Heart right ventricle (tissue), 16 donors: ENCODE data around the gene SELENON. TPM values are rescaled to one million over a fixed set of nuclear protein-coding genes. Genes with fewer than 3 reads are reported as not detected.

Experiments
- ATAC-seq, 8 donors: fragments of 200-7000 bp; cut with Tn5 transposase; one replicate each; pipeline ENCODE4 v1.9.1; 2020; ENCODE audit warnings: mild to moderate bottlenecking in 8 of 8, moderate library complexity in 8 of 8, moderate number of reproducible peaks in 1 of 8
- DNase-seq, 2 donors: peaks; one replicate each; pipeline ENCODE4 v3.0.0-alpha.2; 2020
- H3K27ac ChIP-seq, 10 donors: fragments of 200-600 bp; sonication (generic) in 2 of 10; one replicate each; pipeline versions ENCODE4 v1.5.0 to v1.8.0; 2020 to 2022; ENCODE audit warnings: mild to moderate bottlenecking in 3 of 10
- H3K27me3 ChIP-seq, 7 donors: fragments of 200-600 bp; one replicate each; pipeline ENCODE4 v1.8.0; 2021 to 2022; ENCODE audit warnings: mild to moderate bottlenecking in 2 of 7
- H3K36me3 ChIP-seq, 9 donors: fragments of 200-600 bp; sonication (generic) in 1 of 9; one replicate each; pipeline versions ENCODE4 v1.5.0 to v1.8.0; 2020 to 2022; ENCODE audit warnings: mild to moderate bottlenecking in 2 of 9
- H3K4me1 ChIP-seq, 9 donors: fragments of 200-600 bp; sonication (generic) in 1 of 9; one replicate each; pipeline versions ENCODE4 v1.5.0 to v1.8.0; 2020 to 2022; ENCODE audit warnings: mild to moderate bottlenecking in 4 of 9
- H3K4me3 ChIP-seq, 10 donors: fragments of 200-600 bp; sonication (generic) in 2 of 10; one replicate each; pipeline versions ENCODE4 v1.5.0 to v1.8.0; 2020 to 2022; ENCODE audit warnings: mild to moderate bottlenecking in 7 of 10, moderate library complexity in 2 of 10
- H3K9me3 ChIP-seq, 11 donors: fragments of 200-600 bp in 10 of 11; sonication (generic) in 2 of 11; one replicate each; pipeline versions ENCODE4 v1.5.0 to v1.8.0; 2013 to 2022; ENCODE audit warnings: mild to moderate bottlenecking in 2 of 11, control low read depth in 1 of 11, moderate library complexity in 1 of 11
- WGBS, 2 donors: extraction: QIAGEN DNeasy Blood & Tissue Kit; methylation state at CpG; one replicate each; pipeline ENCODE4 v1.1.7; 2013; ENCODE audit warnings: inconsistent platforms in 1 of 2; 5-methylcytosine and 5-hydroxymethylcytosine counted together
- intact Hi-C, 10 donors: fragments of 100-400 bp; cut with DNase I; formaldehyde crosslinking; loops; one replicate each; pipeline versions ENCODE4 v1.11.1 to v1.14.2; 2022
- polyA plus RNA-seq, 2 donors: library from polyadenylated mRNA; stranded (reverse); fragments of 200-250 nt; gene quantifications; one replicate each; pipeline ENCODE4 v1.2.3, GENCODE V29; 2013
- total RNA-seq, 10 donors: library from RNA; stranded (reverse); fragmentation: NEBNext Ultra II Directional in 3 of 10; extraction: Animal tissue kit (Norgen Biotek cat#: 25700) in 3 of 10; gene quantifications; one replicate each; pipeline versions ENCODE4 v1.2.1 to v1.2.4, GENCODE V29; 2021 to 2023
- TF ChIP-seq, protein P1 (sequence below), 9 donors: fragments of 200-600 bp; sonication (generic) in 2 of 9; IDR thresholded peaks; one replicate each; pipeline versions ENCODE4 v1.5.0 to v1.8.0; 2021 to 2022; ENCODE audit warnings: antibody characterized with exemption in 9 of 9, mild to moderate bottlenecking in 5 of 9, moderate library complexity in 1 of 9
- donor health status: Arrhythmogenic right ventricular cardiomyopathy.
- donor health status: ischemic (EF 13 %, LVEDD 7.1; RV severe dilation, severe dysfunction).
- donor health status: healthy with polysubstance abuse.
- donor health status: DM: no; HTN: yes; CAD: no.
- donor health status: DM: no; HTN: no; CAD: no.
- donor health status: ischemic (EF 25% LVEDD 6.9; RV normal size, moderate dysfunction).
- donor health status: ischemic (EF 25% LVEDD 5.7; RV mildly dilated, moderate dysfunction).
- donor health status: healthy.
- donor health status: DM: yes; HTN: yes; CAD: no.
- donor health status: Ischemic cardiomyopathy.
- donor health status: ischemic (EF 35%, LVEDD 5.7; RV mildly dilated, moderate dysfunction).
- donor health status: nonischemic (EF 11% LVEDD 7.7; RV severe dilation, severe dysfunction).
- donor health status: DM: yes; HTN: yes; CAD: no.
- donor health status: PGD.
- donor health status: ischemic (EF 29% LVEDD 5.4; RV normal size, mild dysfunction).
- donor health status: nonischemic (EF 23%, LVEDD 6.1; RV moderate dilation, normal function).

The SELENON gene
- total and polyA plus RNA-seq, 12 donors, result 32.5 to 75.1 (median 44.5) TPM

DNA sequence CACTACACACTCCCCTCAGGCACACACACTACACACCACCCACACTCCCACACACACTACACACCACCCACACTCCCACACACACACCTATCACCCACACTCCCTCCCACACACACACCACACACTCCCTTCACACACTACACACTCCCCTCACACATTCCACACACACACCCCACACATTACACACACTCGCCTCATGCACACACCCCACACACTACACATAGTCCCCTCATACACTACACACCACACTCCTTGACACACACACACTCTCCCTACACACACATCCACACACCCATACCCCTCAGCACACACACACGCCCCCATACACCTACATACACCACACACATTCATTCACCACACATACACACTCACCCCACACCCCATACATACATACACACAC lies 31.0 kb upstream of the SELENON start:
- no peak for ATAC-seq
- Histone ChIP-seq H3K36me3 (peaks cover 0 to 21% (median 0%) of the 10 kb centered on the region in 9 donors), H3K4me1 (peaks cover 14 to 62% (median 45%) of the 10 kb centered on the region in 9 donors), H3K4me3 (no peak overlapping the region), H3K27ac (no peak overlapping the region), H3K9me3 (no peaks in the 10 kb centered on the region), H3K27me3 (no peaks in the 10 kb centered on the region)
- TF ChIP-seq, protein P1, sequence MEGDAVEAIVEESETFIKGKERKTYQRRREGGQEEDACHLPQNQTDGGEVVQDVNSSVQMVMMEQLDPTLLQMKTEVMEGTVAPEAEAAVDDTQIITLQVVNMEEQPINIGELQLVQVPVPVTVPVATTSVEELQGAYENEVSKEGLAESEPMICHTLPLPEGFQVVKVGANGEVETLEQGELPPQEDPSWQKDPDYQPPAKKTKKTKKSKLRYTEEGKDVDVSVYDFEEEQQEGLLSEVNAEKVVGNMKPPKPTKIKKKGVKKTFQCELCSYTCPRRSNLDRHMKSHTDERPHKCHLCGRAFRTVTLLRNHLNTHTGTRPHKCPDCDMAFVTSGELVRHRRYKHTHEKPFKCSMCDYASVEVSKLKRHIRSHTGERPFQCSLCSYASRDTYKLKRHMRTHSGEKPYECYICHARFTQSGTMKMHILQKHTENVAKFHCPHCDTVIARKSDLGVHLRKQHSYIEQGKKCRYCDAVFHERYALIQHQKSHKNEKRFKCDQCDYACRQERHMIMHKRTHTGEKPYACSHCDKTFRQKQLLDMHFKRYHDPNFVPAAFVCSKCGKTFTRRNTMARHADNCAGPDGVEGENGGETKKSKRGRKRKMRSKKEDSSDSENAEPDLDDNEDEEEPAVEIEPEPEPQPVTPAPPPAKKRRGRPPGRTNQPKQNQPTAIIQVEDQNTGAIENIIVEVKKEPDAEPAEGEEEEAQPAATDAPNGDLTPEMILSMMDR (IDR thresholded peaks at IDR 0.05), result no peak
- no peak for DNase-seq
- 98 to 100% methylated on average over 2 of the region's 2 CpGs for WGBS, 2 donors
- intact Hi-C loops, result no loop called here

DNA sequence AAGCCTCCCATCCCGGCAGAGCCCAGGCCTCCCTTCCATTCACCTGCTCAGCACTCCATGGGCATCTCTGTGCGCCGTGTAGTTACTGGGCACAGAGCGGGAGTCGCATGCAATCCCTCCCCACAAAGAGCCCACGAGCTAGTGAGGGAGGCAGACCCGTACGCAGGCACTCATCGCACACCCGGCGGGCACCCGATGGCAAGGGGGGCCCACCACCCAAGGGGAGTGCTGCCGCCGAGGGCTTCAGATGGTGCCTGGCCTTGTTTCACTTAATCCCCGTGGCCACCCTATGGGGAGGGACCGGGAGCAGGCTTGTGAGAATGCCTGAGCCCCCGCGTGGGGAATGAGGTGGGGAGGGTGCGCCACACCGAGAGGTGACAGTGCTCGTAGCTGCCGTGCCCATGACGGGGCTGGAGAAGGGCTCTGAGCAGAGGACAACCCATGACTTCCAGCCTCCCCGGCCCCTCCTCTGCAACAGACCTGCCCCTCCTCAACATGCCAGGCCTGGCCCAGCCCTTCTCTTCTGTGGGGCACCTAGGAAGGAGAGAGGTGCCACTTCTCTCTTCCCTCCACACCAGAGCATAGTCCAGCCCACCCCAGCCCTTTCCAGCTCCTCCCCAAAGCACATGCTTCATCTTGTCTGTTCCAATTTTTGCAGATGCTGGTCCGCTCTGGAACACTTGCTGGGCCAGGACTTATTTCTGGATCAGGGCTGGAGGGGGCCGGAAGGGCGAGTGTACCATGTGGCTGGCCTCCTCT lies 30.2 kb upstream of the SELENON start:
- TF ChIP-seq, protein P1 (IDR thresholded peaks at IDR 0.05), result no peak
- H3K4me3 ChIP-seq, result no peak overlapping the region
- WGBS, 2 donors, result 80 to 83% methylated on average over 27 of the region's 27 CpGs
- ATAC-seq (peak in 7 of 8 donors; percentile 3 to 34 (median 19)), DNase-seq (no peak)
- intact Hi-C loops, result no loop called here
- H3K9me3 ChIP-seq, result no peaks in the 10 kb centered on the region
- peaks cover 14 to 69% (median 48%) of the 10 kb centered on the region in 9 donors for H3K4me1 ChIP-seq
- peak overlapping the region in 4 of 10 donors; percentile 8 to 79 (median 68) for H3K27ac ChIP-seq
- peaks cover 0 to 17% (median 0%) of the 10 kb centered on the region in 9 donors for H3K36me3 ChIP-seq
- H3K27me3 ChIP-seq, result no peaks in the 10 kb centered on the region

DNA sequence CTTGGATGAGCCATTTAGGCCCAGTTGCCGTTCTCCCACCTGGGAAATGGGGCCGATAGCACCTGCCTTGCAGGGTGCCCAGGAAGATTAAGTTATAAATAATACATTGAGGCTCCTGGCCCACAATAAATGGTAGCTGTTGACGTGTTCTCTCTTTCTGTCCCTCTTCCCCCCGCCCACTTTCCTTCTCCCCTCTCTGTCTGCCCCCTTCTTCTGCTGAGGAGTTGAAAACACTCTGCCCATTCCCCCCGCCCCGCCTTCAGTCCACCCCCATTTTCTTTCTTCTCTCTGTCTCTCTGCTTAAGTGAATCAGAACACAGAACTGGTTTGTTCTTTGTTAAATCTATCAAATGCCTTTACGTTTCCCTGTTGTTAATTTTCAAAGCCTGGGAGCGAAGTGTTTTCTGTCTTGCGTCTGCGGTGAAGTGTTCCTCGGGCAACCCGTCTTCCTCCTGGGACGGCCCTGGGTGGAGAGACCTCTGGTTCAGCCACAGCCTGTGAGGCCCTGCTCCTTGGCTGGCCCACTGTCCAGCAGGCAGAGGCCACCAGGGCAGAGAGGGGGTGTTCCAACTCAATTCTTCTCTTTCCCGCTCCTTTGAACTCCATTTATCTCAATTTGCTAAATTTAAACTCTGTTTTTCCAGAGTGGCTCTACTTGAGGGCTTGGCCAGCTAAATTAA lies 29.3 kb upstream of the SELENON start:
- H3K9me3 ChIP-seq, result no peaks in the 10 kb centered on the region
- intact Hi-C loops, result no loop called here
- peaks cover 0 to 17% (median 0%) of the 10 kb centered on the region in 9 donors for H3K36me3 ChIP-seq
- TF ChIP-seq, protein P1 (IDR thresholded peaks at IDR 0.05), result no peak
- no peaks in the 10 kb centered on the region for H3K27me3 ChIP-seq
- DNase-seq (peak in 1 of 2 donors; percentile 33), ATAC-seq (peak in 3 of 8 donors; percentile 34 to 50 (median 40))
- H3K4me1 ChIP-seq, result peaks cover 14 to 74% (median 51%) of the 10 kb centered on the region in 9 donors
- H3K4me3 ChIP-seq, result no peak overlapping the region
- H3K27ac ChIP-seq, result peak overlapping the region in 9 of 10 donors; percentile 2 to 79 (median 65)
- 73 to 74% methylated on average over 14 of the region's 14 CpGs for WGBS, 2 donors

DNA sequence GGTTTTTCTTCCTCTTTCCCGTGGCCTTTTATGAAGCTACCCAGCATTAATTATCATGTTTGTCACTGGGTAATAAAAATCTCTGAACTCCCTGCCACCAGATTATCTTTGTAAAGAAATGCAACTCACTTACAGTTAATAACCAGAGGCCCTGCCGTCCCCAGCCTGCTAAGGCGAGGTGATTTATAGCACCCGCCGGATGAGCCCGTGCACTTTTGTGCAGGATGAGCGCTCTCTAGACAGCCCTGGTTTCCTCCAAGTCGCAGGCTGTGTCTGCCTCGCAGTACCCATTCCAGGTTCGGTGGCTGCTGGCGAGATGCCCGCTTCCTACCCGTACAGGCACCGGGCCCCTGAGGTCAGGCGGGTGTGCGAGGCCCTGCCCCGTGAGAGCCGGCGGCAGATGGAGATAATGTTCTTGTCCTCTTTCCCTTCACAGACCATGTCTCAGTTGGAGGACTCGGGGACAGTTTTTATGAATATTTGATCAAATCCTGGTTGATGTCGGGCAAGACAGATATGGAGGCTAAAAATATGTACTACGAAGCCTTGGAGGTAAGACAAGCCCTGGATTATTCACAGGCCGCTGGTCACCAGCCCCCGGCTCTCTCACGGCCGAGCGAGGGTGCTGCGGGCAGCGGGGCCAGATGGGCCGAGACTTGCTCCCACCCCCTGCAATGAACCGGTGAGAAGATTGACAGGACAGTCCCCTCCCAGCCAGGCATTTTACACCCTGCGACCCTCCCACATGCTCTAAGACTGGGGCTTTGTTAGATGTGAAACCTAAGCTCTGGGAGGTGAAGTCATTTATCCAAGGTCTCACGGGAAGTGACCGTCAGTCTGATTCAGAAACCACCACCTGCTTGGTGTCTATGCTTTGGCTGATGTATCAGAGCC lies 28.5 kb upstream of the SELENON start:
- intact Hi-C loops, result no loop called here
- Histone ChIP-seq H3K27ac (peak overlapping the region in 9 of 10 donors; percentile 2 to 79 (median 65)), H3K27me3 (no peaks in the 10 kb centered on the region), H3K4me3 (no peak overlapping the region), H3K36me3 (peaks cover 0 to 19% (median under 1%) of the 10 kb centered on the region in 9 donors), H3K4me1 (peaks cover 14 to 68% (median 46%) of the 10 kb centered on the region in 9 donors), H3K9me3 (no peaks in the 10 kb centered on the region)
- TF ChIP-seq, protein P1 (IDR thresholded peaks at IDR 0.05), result no peak
- 40 to 46% methylated on average over 34 of the region's 34 CpGs for WGBS, 2 donors
- ATAC-seq (peak; percentile 22 to 81 (median 56)), DNase-seq (peak; percentile 66 to 79)
